Loucy (cell line): ENCODE data around the gene RNF40.

ENCODE experiments used
- CTCF ChIP-seq: fragments of 200-600 bp; sonication (generic); conservative IDR thresholded peaks from 2 replicates; pipeline ENCODE4 v1.5.1; 2014; ENCODE audit warnings: mild to moderate bottlenecking, antibody characterized with exemption, low read length
- EZH2phosphoT487 ChIP-seq: fragments of 200-600 bp; IDR thresholded peaks from 2 replicates; pipeline ENCODE4 v1.6.1; 2018; ENCODE audit warnings: antibody characterized with exemption, mild to moderate bottlenecking, moderate library complexity, borderline replicate concordance

GRCh38 chr16:30787613-30788378 is 25.7 kb downstream of the RNF40 start:
- TF ChIP-seq CTCF: no peak
- TF ChIP-seq EZH2phosphoT487: no peak
